ENCODE data around the gene RAB11A.

GRCh38 chr15:65896236-65896635 is 26.9 kb downstream of the RAB11A start:
- no peak for TF ChIP-seq CTCF (IDR thresholded peaks at IDR 0.05; ENCODE audit: insufficient read depth, low read length)
- TF ChIP-seq REST (IDR thresholded peaks at IDR 0.05; ENCODE audit: insufficient replicate concordance, low read depth): no peak
- TF ChIP-seq POLR2AphosphoS5 (IDR thresholded peaks at IDR 0.05; ENCODE audit: low read depth): no peak
- no peak for TF ChIP-seq GABPA (IDR thresholded peaks at IDR 0.05; ENCODE audit: low read depth)
- no peak for TF ChIP-seq SPI1 (IDR thresholded peaks at IDR 0.05; ENCODE audit: borderline replicate concordance, low read depth)

Data from HL-60 (cell line).